SK-N-MC (cell line): ENCODE measurements around the gene NCKAP5L.

Experiments
- EZH2 ChIP-seq: fragments of 200-600 bp; sonication (generic); IDR thresholded peaks from one replicate; pipeline ENCODE4 v1.6.1; 2017; ENCODE audit warnings: antibody characterized with exemption
- POLR2AphosphoS5 ChIP-seq: IDR thresholded peaks from 2 replicates; pipeline ENCODE4 v1.6.1; 2012; ENCODE audit warnings: mild to moderate bottlenecking, low read depth, low read length, borderline replicate concordance

GRCh38 chr12:49823951-49824350, 4.3 kb downstream of the NCKAP5L start:
- TF ChIP-seq POLR2AphosphoS5 (no peak), EZH2 (no peak)
